ENCODE measurements around the gene PRR15.

- TF ChIP-seq TSHZ2 (CRISPR knock-in tag; IDR thresholded peaks at IDR 0.05) = no peak
- no peak for TF ChIP-seq CREB5 (CRISPR knock-in tag; IDR thresholded peaks at IDR 0.05; ENCODE audit: low read depth)
- no peak for TF ChIP-seq ZNF70 (CRISPR knock-in tag; IDR thresholded peaks at IDR 0.05)
- TF ChIP-seq PATZ1 (CRISPR knock-in tag; IDR thresholded peaks at IDR 0.05; ENCODE audit: borderline replicate concordance) = no peak
- TF ChIP-seq ZFP30 (CRISPR knock-in tag; IDR thresholded peaks at IDR 0.05) = no peak
- TF ChIP-seq ZFP3 (CRISPR knock-in tag; IDR thresholded peaks at IDR 0.05) = no peak
- no peak for TF ChIP-seq ARNTL (CRISPR knock-in tag; IDR thresholded peaks at IDR 0.05; ENCODE audit: borderline replicate concordance, low read depth)
- TF ChIP-seq RARB (CRISPR knock-in tag; IDR thresholded peaks at IDR 0.05) = no peak
- no peak for TF ChIP-seq ESRRG (CRISPR knock-in tag; IDR thresholded peaks at IDR 0.05)
- TF ChIP-seq OSR1 (CRISPR knock-in tag; IDR thresholded peaks at IDR 0.05) = no peak
- TF ChIP-seq TOX (CRISPR knock-in tag; IDR thresholded peaks at IDR 0.05; ENCODE audit: borderline replicate concordance) = no peak
- TF ChIP-seq POU6F1 (CRISPR knock-in tag; IDR thresholded peaks at IDR 0.05; ENCODE audit: borderline replicate concordance, low read depth) = no peak
- TF ChIP-seq TCF4 (CRISPR knock-in tag; IDR thresholded peaks at IDR 0.05; ENCODE audit: borderline replicate concordance) = no peak
Measured at GRCh38 chr7:29593459-29593858, 29.8 kb downstream of the PRR15 start.

All from SK-N-SH treated with all-trans-retinoic acid at 6 μM for 48 hours (cell line).